ENCODE results near the gene COA7.
A peak's percentile ranks its signal among the peaks of the same experiment; 100 is the strongest.

The COA7 gene

GRCh38 chr1:52697795-52698674, at the start of gene COA7:
COA7 (minus strand) TSS chr1:52698347; CDS start chr1:52698326, 21 bp downstream.
- peak; percentile 89 for DNase-seq (ENCODE audit: low spot score)

GRCh38 chr1:52747450-52747849, 49.3 kb upstream of the COA7 start:
- no peak for DNase-seq (ENCODE audit: low spot score)

GRCh38 chr1:52746189-52746588, 48.0 kb upstream of the COA7 start:
- DNase-seq (ENCODE audit: low spot score), result no peak

GRCh38 chr1:52741259-52741658, 43.1 kb upstream of the COA7 start:
- no peak for DNase-seq (ENCODE audit: low spot score)

GRCh38 chr1:52739699-52740467, 41.7 kb upstream of the COA7 start:
- DNase-seq (ENCODE audit: low spot score), result no peak

- no peak for DNase-seq (ENCODE audit: low spot score)
Observed at GRCh38 chr1:52738893-52739292, 40.7 kb upstream of the COA7 start.

- no peak for DNase-seq (ENCODE audit: low spot score)
Observed at GRCh38 chr1:52738148-52738547, 40.0 kb upstream of the COA7 start.

- peak; percentile 31 for DNase-seq (ENCODE audit: low spot score)
Observed at GRCh38 chr1:52735371-52735770, 37.2 kb upstream of the COA7 start.

GRCh38 chr1:52733368-52733767, 35.2 kb upstream of the COA7 start:
- DNase-seq (ENCODE audit: low spot score), result no peak

- no peak for DNase-seq (ENCODE audit: low spot score)
Observed at GRCh38 chr1:52727956-52728656, 30.0 kb upstream of the COA7 start.

GRCh38 chr1:52727114-52727586, 29.0 kb upstream of the COA7 start:
- DNase-seq (ENCODE audit: low spot score), result no peak

GRCh38 chr1:52726265-52727113, 28.3 kb upstream of the COA7 start, which contains the start of gene ZYG11B:
ZYG11B (plus strand) TSS chr1:52726453; CDS start chr1:52726654, 201 bp downstream.
- DNase-seq (ENCODE audit: low spot score), result peak; percentile 87

- no peak for DNase-seq (ENCODE audit: low spot score)
Observed at GRCh38 chr1:52725903-52726264, 27.7 kb upstream of the COA7 start.

- DNase-seq (ENCODE audit: low spot score), result no peak
Observed at GRCh38 chr1:52723260-52723659, 25.1 kb upstream of the COA7 start.

- DNase-seq (ENCODE audit: low spot score), result peak; percentile 47
Observed at GRCh38 chr1:52715296-52715695, 17.1 kb upstream of the COA7 start.

GRCh38 chr1:52713590-52713989, 15.4 kb upstream of the COA7 start:
- no peak for DNase-seq (ENCODE audit: low spot score)

- no peak for DNase-seq (ENCODE audit: low spot score)
Observed at GRCh38 chr1:52709016-52709415, 10.9 kb upstream of the COA7 start.

- no peak for DNase-seq (ENCODE audit: low spot score)
Observed at GRCh38 chr1:52707927-52708655, 9.9 kb upstream of the COA7 start.

GRCh38 chr1:52706941-52707926, 9.1 kb upstream of the COA7 start:
- no peak for DNase-seq (ENCODE audit: low spot score)
